NOMO-1 treated with DMSO at 0.1 percent for 48 hours (cell line): ENCODE results near the gene PLXNB1.

Experiments
- DNase-seq: peaks from one replicate; lab custom pipeline; 2025; ENCODE audit not compliant: unreplicated experiment; lab: John Stamatoyannopoulos, UW

Gene PLXNB1

DNA sequence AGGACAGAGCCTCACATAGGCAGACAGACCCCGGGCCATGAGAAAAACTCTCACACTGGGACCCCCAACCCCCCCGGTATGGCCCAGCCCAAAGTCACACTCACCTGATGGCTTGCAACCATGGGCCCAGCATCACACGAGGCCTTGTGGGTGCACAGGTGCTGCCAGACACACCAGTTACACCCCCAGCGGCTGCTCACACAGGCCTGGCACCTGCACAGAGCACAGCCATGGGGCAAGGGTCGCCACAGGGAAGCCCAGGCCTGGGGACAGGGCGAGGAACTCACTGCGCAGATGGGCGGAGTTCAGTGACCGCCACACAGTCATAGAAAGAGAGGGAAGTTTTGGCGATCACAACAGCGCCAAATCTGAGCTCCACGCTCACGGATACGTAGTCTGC is 9.3 kb downstream of the PLXNB1 start:
- DNase-seq = no peak

DNA sequence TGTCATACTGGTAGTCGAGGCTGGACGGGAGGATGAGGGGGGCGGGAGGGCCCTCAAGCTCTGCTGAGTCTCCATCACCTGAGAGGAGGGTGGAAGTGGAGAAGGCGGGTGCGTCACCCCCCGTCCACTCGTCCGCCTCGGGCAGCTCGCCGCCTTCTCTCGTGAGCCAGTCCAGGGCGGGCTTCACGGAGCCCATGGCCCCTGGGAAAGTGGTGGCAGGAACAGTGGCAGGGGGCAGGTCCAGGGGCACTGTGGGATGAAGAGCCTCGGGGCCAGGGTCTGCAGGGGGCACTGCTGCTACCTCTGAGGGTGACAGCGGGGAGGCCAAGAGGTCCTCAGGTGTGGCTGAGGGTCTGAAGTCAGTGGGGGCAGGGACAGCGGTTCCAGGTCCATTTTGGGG is 10.3 kb downstream of the PLXNB1 start:
- DNase-seq = no peak

DNA sequence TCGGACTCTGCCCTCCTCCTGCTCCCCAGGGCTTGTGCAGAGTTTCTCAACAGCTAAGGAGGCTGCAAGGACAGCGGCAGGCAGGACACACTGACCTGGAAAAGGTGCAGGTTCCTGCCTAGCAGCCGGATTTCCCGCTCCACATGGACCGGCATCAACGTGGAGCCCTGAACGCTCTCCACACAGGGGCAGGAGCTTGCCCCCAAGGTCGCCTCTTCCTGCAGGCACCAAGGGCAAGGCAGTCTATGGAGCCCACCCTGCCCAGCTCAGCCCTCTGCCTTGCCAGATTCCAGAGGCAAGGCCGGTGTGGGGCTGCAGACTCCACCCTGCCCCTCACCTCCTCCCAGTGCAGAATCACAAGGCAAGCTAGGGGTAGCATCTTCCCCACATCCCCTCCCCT is 10.7 kb downstream of the PLXNB1 start:
- no peak for DNase-seq

DNA sequence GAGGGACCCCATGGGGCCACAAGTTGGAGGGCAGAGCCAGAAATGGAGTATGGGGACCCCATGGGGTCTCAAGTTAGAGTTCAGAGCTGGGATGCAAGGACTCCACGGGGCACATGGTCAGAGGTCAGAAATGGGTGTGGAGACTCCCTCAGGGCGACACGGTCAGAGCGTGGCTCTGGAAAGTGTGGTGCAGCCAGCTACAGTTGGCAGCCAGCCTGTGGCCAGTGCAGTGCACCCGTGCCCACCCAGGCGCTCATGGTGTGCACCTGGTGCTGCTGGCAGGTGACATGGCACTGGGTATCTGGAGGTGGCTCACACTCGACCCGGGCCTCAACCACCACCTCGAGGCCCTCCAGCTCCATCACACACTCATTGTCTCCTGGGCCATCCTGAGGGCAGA is 11.2 kb downstream of the PLXNB1 start:
- DNase-seq = no peak

DNA sequence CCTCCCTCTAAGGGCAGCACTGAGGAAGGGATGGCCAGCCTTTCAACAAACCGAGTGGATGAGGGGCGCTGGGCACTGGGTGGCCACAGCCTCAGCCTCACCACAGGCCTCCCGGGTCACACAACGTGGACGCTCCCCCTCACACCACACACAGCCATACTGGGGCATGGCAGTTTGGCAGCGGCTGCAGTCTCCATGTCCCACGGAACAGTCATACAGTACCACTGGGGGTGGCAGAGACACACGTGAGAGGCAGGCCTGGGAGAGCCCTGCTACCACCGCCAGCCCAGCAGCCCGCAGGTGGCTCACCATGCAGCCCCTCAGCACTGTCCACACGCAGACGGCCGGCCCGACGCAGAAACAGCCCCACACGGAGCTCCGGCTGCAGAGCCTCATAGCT is 11.7 kb downstream of the PLXNB1 start:
- no peak for DNase-seq

DNA sequence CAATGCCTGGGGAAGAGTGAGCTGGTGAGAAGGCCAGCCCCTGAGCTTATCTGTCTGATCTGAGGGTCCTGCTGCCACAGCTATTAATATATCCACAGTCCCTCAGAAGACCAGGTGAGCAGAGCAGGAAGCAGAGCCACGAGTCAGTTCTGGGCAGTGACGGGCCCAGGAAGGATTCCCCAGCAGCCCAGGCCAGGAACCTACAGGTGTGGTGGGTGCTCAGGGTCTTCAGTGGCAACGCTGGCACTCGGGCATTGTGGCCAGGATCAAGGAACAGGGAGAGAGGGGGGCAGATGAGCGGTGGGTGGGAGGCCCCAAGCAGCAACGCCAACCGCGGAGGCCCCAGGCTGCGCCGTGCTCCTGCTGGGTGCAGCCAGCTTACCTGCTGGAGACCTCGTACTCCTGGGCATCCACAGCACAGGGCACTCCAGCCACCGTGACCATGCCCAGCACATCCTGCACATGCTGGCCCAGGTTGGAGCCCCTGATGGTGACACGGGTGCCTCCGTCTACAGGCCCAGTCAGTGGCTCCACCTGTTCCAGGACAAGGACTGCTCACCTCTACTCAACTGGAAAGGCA is 12.3 kb downstream of the PLXNB1 start:
- DNase-seq = no peak

DNA sequence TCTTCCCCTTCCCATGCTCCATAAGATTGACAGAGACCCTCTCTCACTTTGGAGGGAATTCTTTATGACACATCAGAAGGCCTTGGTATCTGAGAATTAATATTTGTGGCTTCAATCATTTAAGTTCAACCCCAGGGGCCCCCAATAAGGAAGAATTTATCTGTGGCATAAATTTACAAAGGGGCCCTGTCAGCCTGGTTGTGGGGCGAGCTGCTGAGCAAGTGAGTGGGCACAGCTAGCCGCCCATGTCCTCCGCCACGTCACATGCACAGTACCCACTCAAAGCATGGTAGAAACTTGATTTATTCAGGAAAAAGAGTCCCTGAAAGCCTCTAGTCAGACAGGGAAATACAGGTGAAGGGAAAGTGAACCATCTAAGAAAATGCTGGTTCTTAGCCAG is 13.3 kb downstream of the PLXNB1 start:
- DNase-seq = no peak

DNA sequence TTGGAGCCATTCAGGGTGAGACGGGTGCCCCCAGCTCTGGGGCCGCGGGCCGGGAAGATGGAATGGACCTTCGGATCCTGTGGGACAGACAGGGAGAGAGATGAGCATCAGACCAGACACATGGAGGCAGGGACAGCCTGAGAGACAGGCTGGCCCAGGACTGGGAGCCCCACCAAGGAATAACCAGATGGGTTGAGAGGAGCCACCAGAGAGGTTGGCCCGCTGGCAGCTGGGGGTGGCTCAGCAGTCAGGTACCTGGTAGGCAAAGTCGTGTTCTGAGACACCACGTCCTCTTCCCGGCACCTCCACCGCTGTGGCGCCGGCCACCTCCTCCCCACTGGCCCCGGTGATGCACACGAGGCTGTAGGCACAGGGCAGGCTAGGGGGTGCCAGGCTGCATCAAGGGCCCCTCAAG is 13.8 kb downstream of the PLXNB1 start:
- no peak for DNase-seq

DNA sequence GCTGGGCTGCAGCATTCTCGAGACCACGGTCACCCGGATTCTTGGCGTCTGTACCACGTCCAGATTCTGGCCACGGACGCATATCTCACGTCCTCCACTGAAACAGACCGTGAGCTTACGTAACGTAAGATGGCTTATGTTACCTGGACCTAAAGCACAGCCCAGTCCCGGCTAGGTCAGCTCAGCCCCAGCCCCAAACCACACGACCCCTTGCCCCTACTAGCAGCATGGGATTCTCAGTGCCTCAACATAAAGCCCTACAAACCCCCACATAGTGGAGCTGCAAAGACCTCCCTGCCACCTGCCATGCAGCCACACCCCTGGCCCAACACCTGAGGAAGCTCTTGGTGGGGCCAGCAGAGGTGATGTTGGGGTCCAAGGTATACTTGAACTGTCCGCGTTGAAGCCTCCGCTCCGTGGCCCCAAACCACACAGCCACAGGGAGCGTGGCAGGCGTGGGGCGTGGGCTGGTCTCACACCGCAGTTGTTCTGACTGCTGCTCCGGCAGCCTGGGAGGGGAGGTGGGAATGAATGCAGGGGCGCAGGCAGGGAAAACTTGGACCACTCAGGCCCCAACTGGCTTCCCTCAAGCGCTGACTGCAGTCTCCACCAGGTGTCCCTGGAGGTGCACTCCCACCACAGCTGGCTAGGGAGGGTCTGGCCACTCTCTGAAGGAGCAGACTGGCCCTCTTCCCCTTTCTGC is 14.5 kb downstream of the PLXNB1 start:
- DNase-seq = no peak

DNA sequence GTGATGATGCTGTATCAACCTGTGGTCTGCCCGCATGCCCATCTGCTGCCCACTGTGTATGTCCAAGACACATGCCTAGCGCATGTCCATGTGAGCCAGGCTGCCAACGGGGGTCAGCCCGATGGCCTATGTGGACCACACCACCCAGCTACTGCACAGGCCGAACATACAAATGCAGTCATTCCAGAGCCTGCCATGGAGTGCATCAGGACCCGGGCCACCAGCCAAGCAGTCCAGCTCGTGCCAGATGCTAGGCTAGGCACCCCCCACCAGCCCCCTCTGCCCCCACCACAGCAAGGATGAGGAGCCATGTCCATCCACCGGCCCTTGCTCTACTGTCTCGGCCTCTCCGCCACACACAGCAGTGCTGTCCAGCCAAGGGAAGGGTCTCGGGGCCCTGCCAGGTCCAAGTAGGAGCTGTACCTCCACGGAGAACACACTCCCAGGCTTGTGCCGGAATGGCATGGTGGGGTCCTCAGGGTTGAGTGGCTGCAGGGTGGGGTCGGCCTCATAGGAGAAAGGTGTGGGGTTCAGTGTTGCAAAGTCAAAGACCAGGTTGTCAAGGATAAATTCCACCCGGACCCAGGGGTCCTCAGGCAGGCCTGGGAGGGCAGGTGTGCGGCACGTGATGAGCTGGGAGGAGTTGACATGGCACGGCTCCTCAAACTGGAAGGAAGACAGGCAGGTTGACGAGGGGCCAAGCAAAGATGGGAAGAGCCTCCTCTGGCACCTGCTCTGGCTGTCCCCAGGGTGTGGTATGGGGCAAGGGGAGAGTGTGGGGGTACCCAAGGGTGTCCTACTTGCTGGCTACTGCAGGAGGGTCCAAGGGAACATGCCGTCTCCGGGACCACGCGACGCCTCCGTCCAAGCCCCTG is 15.3 kb downstream of the PLXNB1 start:
- no peak for DNase-seq

DNA sequence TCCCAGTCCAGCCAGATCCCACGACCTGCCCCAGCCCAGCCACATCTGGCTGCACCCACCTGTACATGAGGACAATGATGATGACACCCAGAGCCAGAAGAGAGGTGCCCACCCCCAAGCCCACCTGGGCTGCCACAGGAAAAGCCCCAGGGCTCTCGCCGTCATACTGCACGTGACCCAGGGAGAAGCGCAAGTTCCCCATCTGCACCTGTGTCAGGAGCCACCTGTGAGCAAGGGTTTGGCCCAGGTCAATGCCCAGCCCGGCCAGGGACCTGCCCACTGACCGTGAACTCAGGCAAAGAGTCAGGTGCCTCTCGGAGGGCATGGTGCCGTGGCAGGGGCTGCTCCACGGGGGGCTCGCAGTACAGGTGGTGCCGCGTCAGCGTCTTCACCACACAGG is 16.3 kb downstream of the PLXNB1 start:
- DNase-seq = no peak

DNA sequence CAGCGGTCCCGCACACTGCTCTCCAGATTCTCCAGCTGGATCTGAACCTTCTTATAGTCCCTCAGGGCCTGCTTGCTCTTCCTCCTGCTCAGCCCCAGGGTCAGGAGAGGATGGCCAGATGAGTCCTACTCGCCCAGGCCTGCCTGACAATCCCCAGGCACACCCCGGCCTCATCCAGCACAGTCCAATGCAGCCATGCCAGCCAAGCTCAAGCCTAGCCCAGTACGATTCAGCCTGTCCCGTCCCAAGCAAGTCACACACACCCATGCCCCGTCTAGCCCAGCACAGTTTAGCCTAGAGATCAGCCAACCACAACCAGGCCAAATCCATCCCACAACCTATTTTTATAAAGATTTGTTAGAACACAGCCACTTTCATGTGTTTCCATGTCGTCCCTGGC is 16.8 kb downstream of the PLXNB1 start:
- DNase-seq = no peak

DNA sequence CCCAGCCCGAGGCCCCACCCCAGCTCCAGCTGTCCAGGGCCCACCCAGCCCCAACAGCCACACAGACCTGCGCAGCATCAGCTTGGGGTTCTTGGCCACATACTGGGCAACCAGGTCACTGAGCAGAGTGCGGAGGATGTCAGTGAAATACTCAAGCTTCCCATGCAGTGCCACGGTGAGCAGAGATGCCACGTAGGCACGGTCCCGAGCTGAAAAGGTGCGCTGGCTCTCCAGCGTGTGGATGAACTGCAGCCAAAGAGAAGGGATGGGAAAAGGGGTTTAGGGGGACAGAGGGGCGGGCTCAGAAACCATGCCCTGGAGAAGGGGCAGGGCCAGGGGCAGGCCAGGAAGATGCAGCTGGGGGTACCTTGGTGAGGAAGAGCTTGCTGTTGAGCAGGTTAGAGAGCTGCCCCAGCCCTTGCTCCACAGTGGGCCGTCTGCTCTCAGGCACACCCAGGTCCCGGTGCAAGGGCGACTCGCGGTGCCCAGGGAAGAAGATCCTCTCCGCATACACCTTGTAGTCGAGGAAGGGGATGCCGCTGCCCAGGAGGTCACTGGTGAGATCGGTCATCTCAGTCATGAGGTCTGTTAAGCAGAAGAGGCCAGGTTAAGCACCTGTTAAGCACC is 17.4 kb downstream of the PLXNB1 start:
- DNase-seq = no peak

DNA sequence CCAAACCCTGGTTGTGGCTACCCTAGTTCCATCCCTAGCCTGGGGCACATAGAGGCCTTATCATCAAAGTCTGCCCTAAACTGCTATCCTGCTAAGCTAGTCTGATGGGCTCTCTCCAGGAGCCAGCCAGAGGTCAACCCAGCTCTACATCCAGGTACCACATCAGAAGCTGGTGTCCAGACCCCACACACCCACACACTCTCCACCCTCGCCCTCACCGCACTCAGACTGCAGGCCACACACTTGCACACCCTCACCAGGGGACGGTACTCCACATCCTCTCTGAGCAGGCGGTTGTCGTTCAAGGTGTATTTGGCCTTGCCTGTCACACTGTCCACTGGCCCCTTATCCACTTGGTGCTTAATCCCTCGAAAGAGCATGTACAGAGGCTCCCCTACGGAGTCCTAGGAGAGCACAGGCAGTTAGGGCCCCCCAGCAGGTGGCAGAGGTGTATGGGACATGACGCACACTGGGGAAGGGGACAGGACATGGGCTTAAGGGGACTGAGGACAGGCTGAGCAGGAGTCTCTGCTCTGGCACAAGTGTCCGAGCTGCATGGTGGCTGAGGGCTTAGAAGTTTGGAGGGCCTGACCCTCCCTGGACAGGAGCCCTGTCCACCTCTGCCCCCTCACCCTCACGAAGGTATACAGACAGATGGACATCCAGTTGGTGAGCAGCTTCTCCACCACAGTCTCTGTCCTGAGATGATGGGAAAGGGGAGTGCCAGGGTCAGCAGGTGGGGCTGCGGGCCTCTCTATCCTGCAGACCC is 18.1 kb downstream of the PLXNB1 start:
- DNase-seq = no peak

DNA sequence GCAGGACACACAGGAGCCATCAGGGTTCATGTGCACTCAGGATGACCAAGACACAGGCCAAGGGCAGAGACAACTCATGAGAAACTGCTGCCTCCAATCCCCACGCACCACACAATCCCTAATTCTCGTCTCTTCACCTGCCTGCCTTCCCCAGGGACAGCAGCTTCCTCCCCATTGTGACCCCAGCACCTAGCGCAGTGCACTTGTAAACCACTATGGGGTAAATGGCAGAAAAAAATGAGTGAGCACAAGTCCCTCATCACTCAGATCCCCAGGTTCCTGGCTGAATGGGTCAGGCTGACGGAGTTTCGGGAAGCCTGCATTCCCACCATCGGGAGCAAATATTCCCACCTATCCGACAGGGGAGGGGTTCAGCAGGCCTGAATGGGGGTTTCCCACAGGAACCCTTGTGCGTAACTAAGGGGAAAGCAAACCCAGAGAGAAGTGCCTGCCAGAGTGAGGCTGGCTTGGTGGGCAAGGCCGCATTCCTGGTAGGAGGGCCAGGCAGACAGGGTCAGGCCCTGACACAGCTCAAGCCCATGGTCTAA is 18.8 kb downstream of the PLXNB1 start:
- no peak for DNase-seq

DNA sequence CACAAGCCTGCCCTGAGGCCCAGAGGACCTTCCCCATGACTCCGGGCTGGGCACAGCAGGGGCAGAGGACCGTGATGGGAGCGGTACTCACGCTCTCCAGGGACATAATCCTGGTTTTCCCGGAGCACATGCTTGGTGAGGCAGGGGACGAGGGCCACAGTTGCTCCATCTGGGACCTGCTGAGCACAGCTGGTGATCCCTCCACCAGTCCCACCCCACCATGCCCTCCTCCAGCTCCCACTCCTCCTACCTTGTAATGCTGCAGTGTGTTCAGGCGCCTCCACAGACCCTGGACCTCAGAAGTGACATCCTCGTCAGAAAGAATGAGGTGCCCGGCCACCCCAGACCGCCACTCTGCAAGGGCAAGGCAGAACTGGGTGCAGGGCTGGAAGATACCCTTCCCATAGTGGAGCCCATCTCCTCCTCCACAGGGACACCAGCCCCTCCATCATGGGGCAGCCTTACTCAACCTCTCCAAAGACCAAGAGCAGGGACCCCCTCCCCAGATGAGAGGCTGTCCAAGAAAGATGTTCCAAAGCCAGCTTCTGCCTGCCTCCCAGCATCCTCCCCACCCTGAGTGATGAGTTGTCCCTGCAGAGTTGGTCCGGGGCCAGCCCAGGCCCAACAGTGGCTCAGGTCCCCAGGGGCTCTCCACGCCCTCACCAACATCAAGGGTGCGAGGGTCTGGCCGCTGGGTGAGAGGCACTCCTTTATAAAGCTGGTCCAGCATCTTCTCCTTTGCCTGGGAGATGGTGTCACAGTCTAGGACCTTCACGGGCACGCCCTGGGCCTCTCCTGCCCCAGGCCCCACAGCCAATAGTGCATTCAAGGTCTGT is 19.5 kb downstream of the PLXNB1 start:
- no peak for DNase-seq

DNA sequence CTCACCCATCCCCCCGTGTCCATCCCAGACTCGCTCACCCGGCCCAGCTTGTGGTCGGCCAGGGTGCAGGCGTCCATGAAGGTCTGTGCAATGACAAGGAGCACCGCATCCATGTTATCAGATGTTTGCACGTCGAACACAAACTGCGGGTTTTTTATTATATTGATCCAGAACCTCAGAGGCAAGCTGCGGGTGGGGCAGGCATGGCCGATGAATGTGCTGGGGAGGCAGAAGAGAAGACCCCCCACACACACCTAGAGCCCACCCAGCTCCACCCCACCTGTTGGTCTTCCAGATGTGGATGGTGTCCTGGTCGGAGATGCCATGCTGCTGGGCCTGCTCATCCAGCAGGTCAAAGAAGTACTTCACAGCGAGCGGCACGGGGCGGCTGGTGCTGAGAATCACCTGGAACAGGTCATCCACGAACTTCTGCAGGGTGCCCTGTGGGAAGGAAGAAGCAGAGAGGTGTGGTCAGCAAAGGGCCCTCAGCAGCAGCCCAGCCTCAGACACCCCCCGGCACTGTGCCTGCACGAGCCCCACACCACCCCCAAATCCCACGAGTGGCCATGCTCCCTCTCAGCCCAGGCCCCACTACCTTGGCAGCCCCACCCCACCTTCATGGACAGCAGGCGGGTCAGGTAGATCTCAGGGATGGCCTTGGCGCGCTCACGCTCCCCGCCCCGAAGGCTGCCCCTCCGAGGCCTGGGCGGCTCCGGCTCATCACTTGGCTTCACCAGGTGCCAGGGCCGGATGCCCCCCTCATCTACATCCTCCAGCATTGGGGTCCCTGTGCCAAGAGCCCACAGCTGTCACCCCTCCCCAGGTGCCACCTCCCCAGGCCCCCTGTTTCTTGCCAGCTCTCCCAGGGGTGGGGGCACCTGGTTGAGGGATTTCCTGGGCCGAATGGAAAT is 20.3 kb downstream of the PLXNB1 start:
- no peak for DNase-seq

DNA sequence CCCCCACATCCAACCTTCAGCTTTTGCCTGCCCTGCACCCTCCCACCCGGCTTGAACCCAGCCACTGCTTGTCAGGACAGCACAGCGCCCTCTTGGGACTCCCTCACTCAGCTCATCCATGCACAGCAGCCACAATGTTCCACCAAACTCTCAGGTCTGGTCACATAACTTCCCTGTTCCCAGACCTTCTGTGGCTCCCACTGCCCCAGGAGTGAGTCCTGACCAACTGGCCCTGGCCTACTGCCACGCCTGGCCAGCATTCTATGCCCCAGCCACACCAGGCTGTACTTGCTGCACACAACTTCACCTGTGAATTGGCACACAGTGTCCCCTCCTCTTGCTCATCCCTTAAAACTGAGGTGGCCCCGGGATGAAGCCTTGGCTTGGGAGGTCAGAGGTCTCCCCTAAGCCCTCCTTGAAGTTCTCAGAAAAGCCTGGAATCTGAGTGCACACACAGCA is 21.0 kb downstream of the PLXNB1 start:
- DNase-seq = no peak
